DMS53 treated with DMSO at 0.1 percent for 48 hours (cell line): Measurements from ENCODE around the gene PCDH10.

Source experiments
- DNase-seq: peaks from one replicate; lab custom pipeline; 2025; ENCODE audit not compliant: unreplicated experiment; lab: John Stamatoyannopoulos, UW

Gene PCDH10, protein sequence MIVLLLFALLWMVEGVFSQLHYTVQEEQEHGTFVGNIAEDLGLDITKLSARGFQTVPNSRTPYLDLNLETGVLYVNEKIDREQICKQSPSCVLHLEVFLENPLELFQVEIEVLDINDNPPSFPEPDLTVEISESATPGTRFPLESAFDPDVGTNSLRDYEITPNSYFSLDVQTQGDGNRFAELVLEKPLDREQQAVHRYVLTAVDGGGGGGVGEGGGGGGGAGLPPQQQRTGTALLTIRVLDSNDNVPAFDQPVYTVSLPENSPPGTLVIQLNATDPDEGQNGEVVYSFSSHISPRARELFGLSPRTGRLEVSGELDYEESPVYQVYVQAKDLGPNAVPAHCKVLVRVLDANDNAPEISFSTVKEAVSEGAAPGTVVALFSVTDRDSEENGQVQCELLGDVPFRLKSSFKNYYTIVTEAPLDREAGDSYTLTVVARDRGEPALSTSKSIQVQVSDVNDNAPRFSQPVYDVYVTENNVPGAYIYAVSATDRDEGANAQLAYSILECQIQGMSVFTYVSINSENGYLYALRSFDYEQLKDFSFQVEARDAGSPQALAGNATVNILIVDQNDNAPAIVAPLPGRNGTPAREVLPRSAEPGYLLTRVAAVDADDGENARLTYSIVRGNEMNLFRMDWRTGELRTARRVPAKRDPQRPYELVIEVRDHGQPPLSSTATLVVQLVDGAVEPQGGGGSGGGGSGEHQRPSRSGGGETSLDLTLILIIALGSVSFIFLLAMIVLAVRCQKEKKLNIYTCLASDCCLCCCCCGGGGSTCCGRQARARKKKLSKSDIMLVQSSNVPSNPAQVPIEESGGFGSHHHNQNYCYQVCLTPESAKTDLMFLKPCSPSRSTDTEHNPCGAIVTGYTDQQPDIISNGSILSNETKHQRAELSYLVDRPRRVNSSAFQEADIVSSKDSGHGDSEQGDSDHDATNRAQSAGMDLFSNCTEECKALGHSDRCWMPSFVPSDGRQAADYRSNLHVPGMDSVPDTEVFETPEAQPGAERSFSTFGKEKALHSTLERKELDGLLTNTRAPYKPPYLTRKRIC

DNA sequence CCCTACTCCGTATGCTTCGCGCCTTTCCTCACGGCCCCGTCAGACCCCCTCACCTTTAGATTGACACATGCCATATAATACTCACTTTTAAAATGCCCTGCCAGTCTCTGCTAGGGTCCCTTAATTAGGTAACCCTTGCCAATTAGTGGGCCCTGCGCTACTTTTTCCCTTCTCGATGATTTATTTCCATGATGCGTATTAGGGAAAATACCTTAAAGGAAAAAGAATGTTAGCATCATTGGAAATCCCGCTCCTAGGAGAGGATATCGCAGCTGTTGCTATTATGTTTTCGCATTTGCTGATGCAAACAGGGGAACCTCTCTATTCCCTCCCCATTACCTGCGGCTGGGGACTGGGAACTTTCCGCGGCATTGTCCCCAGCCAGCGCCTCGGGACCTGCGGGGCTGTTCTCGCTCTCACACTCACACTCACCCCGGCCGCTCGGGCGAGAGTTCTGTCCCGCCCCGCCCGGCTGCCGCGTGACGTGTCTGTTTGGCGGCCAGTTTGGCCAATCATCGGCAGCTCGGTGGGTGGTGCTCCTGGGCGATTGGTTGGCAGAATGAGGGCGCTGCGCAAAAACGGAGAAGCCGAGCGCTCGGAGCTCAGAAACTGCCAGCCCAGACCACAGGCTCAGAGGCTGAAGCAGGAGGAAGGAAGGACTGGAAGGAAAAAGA is at the start of gene PCDH10:
Gene PCDH10 (plus strand): TSS at position 605 of the 674 bp plus-strand sequence. CDS start 847 bp downstream, outside the sequence.
- DNase-seq: peak; percentile 72

DNA sequence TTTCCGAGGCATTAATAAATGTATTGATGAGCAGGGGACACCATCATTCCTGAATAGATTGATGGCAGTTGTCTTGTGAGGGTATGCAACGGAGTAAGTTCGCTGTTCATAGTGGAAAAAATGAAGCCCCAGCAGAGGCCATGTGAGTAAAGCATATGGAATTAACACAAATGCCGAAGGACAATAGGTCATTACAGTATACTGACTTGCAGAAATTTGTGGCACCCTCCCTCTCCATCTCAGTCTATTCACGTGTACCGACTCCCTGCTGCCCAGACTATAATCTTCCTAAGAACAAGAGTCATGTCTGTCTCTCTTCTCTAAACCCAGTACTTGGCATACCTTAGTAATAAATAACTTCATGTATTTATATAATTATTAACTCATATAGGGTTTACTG is 47.1 kb upstream of the PCDH10 start:
- no peak for DNase-seq

DNA sequence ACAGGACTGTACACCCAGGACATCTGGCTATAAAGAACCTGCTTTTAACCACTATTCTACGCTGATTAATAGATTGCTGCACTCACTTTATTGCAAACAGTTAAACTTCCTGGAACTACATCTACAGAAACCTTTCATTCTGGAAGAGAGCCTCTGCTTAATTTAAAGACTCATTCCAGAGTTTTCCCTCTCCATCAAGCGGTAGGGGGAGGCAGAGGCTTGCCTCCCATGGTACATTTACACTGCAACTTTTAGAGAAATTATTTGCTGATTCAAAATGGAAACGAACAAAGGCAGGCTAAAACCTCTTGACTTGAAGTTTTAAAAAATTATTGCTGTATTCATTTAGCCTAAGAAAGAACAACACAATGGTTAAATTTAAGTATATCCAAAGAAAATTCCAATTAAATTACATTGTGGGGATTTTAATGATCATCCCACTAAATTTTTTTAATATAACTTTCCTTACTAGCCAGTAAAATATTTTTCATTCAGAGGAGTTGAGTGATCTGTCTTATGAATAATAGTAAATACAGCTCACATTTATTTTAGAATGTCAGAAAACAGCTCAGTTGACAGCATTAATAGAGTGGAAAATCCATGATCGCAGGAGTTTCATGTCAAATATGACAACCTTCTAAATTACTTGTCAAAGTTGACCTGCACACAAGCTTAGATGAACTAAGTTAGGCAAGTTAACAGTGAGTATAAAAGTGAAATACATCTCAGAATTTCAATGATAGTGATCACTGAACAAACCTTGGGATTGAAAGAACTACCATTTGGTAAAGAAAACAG is 46.3 kb upstream of the PCDH10 start:
- no peak for DNase-seq

DNA sequence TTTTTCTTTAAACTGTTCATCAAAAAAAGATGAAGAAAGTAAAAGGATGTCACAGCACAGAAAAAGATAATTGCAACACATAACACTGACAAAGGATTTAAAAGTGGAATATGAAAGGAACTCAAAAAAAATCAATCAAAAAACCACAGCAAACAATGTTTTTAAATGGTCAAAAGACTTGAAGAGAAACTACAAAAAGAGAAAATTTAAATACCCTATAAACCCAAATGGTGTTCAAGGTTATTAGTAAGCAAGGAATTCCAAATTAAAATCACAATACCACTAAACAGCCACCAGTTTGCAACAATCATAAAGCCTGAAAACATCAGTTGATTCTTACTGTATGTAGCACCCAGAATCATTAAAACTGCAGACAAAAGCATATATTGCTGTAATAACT is 36.5 kb upstream of the PCDH10 start:
- no peak for DNase-seq

- no peak for DNase-seq
Observed at GRCh38 chr4:133124746-133125145, 24.3 kb upstream of the PCDH10 start.

- DNase-seq: no peak
Observed at GRCh38 chr4:133127500-133127899, 21.6 kb upstream of the PCDH10 start.

GRCh38 chr4:133129237-133129636 is 19.9 kb upstream of the PCDH10 start:
- DNase-seq: no peak

- no peak for DNase-seq
Observed at GRCh38 chr4:133130171-133130570, 18.9 kb upstream of the PCDH10 start.

- no peak for DNase-seq
Observed at GRCh38 chr4:133131829-133132460, 17.1 kb upstream of the PCDH10 start.

DNA sequence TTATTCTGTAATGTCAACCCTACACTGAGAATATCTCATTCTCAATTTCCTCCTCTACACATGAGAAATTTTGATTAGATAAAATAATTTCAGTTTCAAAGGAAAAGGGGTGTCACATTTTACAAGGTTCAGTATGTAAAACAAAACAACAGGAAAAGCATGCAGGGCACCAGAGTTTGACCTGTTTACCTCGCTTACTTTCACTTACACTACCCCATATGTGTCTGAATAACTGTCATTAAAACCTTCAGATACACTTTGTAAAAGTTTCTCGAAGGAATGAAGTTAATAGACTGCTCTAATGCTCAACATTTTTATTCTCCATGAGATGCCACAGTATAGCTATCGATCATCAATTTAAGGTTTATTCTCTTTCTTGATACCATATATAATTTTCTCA is 12.3 kb upstream of the PCDH10 start:
- no peak for DNase-seq

DNA sequence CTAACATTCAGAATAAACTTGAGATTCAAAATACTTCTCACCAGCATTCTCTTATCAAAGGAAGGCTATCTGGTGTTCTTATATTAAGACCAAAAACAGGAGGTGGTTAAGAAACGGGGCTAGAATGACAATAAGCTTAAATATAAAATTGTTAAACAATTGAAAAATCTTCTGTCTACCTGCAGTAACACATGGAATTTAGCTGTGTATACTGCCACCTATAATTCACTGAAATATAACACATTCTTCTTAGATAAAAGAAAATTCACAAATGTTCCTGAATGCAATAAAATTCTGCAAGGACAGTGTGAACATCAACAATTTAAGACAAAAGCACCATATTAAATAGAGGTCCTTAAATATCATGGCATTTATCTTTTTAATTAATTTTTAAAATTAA is 11.5 kb upstream of the PCDH10 start:
- no peak for DNase-seq

GRCh38 chr4:133143775-133144430 is 5.2 kb upstream of the PCDH10 start:
- DNase-seq: no peak

- no peak for DNase-seq
Observed at GRCh38 chr4:133145241-133145640, 3.9 kb upstream of the PCDH10 start.

- no peak for DNase-seq
Observed at GRCh38 chr4:133145758-133146573, 3.1 kb upstream of the PCDH10 start.

DNA sequence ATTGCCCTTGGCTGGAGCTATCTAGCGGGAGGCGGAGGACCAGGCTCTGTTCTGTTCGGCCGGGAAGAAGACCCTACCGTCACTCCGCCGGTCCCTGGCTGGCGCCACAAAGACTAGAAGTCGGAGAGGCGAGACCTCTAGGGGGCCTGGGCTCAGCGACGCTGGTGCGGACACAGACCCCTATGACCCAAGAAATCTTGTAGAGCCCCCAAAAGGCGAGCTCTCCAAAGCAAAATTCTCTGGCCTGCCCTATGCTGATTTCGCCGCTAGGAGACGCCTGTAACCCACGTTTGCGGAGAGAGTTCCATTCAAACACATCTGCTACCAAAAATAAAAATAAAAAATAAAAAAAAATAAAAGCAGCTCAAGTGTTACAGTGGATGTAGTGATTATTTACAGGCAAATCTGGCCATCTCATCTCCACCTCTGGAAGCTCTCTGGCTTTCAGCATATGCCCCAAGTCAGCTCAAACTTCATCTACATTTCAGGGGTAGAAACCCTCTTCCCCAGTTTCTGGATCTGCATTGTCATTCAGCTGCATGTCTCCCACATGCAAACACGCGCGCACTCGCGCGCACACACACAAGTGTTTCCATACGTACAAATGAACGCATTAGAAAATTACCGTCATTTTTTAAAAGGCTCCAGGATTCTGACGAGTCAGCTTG is 2.4 kb upstream of the PCDH10 start:
- DNase-seq: peak; percentile 63

DNA sequence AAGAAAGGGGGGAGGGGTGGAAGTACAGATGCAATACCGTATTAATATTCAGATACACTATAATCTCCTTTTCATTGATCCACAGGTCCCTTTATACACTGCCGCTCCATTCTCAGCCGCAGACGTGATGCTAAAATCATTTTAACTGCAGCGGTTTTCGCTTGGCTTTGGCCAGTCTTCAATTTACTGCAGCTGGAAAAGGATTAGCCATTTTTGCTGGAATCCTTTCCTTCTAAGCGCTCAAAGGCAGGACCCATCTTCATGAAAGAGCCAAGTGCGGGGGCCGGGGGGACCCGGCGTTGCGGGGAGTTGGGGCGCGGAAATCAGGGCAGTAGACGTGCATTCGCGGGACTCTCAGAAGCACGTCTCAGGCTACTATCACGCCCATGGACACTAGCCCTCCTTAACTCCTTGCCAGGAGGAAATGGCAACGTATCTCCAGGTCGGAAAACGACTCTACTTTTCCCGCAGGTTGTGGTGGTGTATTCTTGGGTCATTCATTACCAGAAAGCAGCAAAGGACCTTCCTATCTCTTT is 1.7 kb upstream of the PCDH10 start:
- peak; percentile 31 for DNase-seq

GRCh38 chr4:133147921-133148689 is 989 bp upstream of the PCDH10 start:
- DNase-seq: peak; percentile 31
